A549 (cell line): ENCODE results near the gene IL21R. TPM values are rescaled to one million over a fixed set of nuclear protein-coding genes. Genes with fewer than 3 reads are reported as not detected.

Source experiments
- ATAC-seq, 2 experiments: fragments of 200-7000 bp in 1 of 2; fragments of >200 bp in 1 of 2; cut with Nextera tagmentation in 1 of 2; cut with Tn5 transposase in 1 of 2; 3 replicates each; pipeline versions ENCODE4 v1.8.0 to v1.9.1; 2018 to 2020; ENCODE audit warnings: mild to moderate bottlenecking in 1 of 2, moderate library complexity in 1 of 2
- CTCF ChIA-PET: fragments of 300-600 bp; sonication (Branson Sonifier 250); formaldehyde crosslinking; extraction: SDS; loops from one replicate; lab custom pipeline; 2021; ENCODE audit warnings: antibody characterized with exemption, inconsistent platforms; lab: Yijun Ruan, JAX
- POLR2A ChIA-PET: fragments of 350-600 bp; formaldehyde crosslinking; extraction: SDS; loops from one replicate; lab custom pipeline; 2021; ENCODE audit warnings: antibody characterized with exemption, inconsistent platforms; lab: Yijun Ruan, JAX
- DNase-seq, 2 experiments: peaks; one replicate each; pipeline versions ENCODE4 v3.0.0 to v3.0.0-alpha.2; 2011 to 2016; ENCODE audit warnings: low read depth in 1 of 2, low spot score in 1 of 2
- FAIRE-seq: peaks from 2 replicates; lab custom pipeline; 2011; peaks lifted over from hg19 to GRCh38; lab: Jason Lieb, UNC
- H3K27ac ChIP-seq, 2 experiments: fragments of >200 bp; sonication (Bioruptor Twin); formaldehyde crosslinking; 3 replicates each; pipeline ENCODE4 v1.5.1; 2016 to 2017
- H3K4me1 ChIP-seq: fragments of >200 bp; sonication (Bioruptor Twin); formaldehyde crosslinking; 3 replicates; pipeline ENCODE4 v1.6.1; 2016
- H3K4me2 ChIP-seq: fragments of >200 bp; sonication (Bioruptor Twin); formaldehyde crosslinking; 3 replicates; pipeline ENCODE4 v1.6.1; 2016
- H3K4me3 ChIP-seq: fragments of >200 bp; sonication (Bioruptor Twin); formaldehyde crosslinking; 3 replicates; pipeline ENCODE4 v1.5.1; 2016
- H3K9me3 ChIP-seq: fragments of >200 bp; sonication (Bioruptor Twin); formaldehyde crosslinking; 3 replicates; pipeline ENCODE4 v1.6.1; 2016
- CHD2 ChIP-seq: fragments of 150-350 bp; IDR thresholded peaks from 2 replicates; pipeline ENCODE4 v1.6.1; 2014; ENCODE audit warnings: low read length; ENCODE audit not compliant: partially characterized antibody
- EP300 ChIP-seq, 2 experiments: fragments of >200 bp; sonication (Bioruptor Twin); formaldehyde crosslinking; IDR thresholded peaks; 2 replicates in 1 of 2; 3 replicates in 1 of 2; pipeline ENCODE4 v1.6.1; 2016 to 2017
- ESRRA ChIP-seq: fragments of 150-350 bp; IDR thresholded peaks from 2 replicates; pipeline ENCODE4 v1.6.1; 2014; ENCODE audit warnings: mild to moderate bottlenecking, low read length, borderline replicate concordance
- FOSB ChIP-seq: fragments of 250-450 bp; sonication (Bioruptor Pico); IDR thresholded peaks from 2 replicates; pipeline ENCODE4 v1.5.0; 2020; ENCODE audit warnings: mild to moderate bottlenecking, moderate library complexity
- FOXS1 ChIP-seq: fragments of 250-450 bp; sonication (Bioruptor Pico); IDR thresholded peaks from 2 replicates; pipeline ENCODE4 v1.5.0; 2020; ENCODE audit warnings: mild to moderate bottlenecking, moderate library complexity
- GATA3 ChIP-seq: IDR thresholded peaks from 2 replicates; pipeline ENCODE4 v1.6.1; 2012; ENCODE audit warnings: borderline replicate concordance
- HDAC2 ChIP-seq: fragments of 200-600 bp; sonication (generic); IDR thresholded peaks from 2 replicates; pipeline ENCODE4 v1.6.1; 2016
- HEYL ChIP-seq: fragments of 250-450 bp; sonication (Bioruptor Pico); IDR thresholded peaks from 2 replicates; pipeline ENCODE4 v1.8.0; 2021; ENCODE audit warnings: mild to moderate bottlenecking, moderate library complexity
- HOXB5 ChIP-seq: fragments of 250-450 bp; sonication (Bioruptor Pico); IDR thresholded peaks from 2 replicates; pipeline ENCODE4 v1.5.0; 2020; ENCODE audit warnings: mild to moderate bottlenecking, moderate library complexity
- MAFK ChIP-seq: fragments of 450-650 bp; IDR thresholded peaks from 2 replicates; pipeline ENCODE4 v1.6.1; 2014; ENCODE audit not compliant: partially characterized antibody
- MAZ ChIP-seq: fragments of 150-350 bp; IDR thresholded peaks from 2 replicates; pipeline ENCODE4 v1.6.1; 2014; ENCODE audit warnings: antibody characterized with exemption, low read depth, low read length, borderline replicate concordance
- PHF8 ChIP-seq: fragments of 200-600 bp; sonication (generic); IDR thresholded peaks from 2 replicates; pipeline ENCODE4 v1.6.1; 2016; ENCODE audit warnings: low read depth, mild to moderate bottlenecking, antibody characterized with exemption, moderate library complexity, borderline replicate concordance
- POLR2AphosphoS2 ChIP-seq: conservative IDR thresholded peaks from 2 replicates; pipeline ENCODE4 v1.6.1; 2012; ENCODE audit warnings: low read length, improper control_type of control experiment, inconsistent platforms
- RARB ChIP-seq: fragments of 250-450 bp; sonication (Bioruptor Pico); IDR thresholded peaks from 2 replicates; pipeline ENCODE4 v1.8.0; 2021; ENCODE audit warnings: mild to moderate bottlenecking, moderate library complexity
- RCOR1 ChIP-seq: fragments of 150-350 bp; IDR thresholded peaks from 2 replicates; pipeline ENCODE4 v1.6.1; 2014; ENCODE audit warnings: antibody characterized with exemption, low read length, low read depth
- SMC3 ChIP-seq: fragments of >200 bp; sonication (Bioruptor Twin); formaldehyde crosslinking; IDR thresholded peaks from 3 replicates; pipeline ENCODE4 v1.6.1; 2018; ENCODE audit warnings: inconsistent platforms
- SREBF2 ChIP-seq: fragments of 450-650 bp; IDR thresholded peaks from 2 replicates; pipeline ENCODE4 v1.6.1; 2014; ENCODE audit warnings: mild to moderate bottlenecking, moderate library complexity
- TFCP2L1 ChIP-seq: fragments of 250-450 bp; sonication (Bioruptor Pico); IDR thresholded peaks from 2 replicates; pipeline ENCODE4 v1.5.0; 2021; ENCODE audit warnings: mild to moderate bottlenecking
- WGBS: methylation state at CpG from one replicate; pipeline ENCODE4 v1.1.6; 2017; ENCODE audit errors: missing lambda C conversion rate; 5-methylcytosine and 5-hydroxymethylcytosine counted together
- polyA plus RNA-seq, 4 experiments: library from polyadenylated mRNA; depleted of rRNA in 3 of 4; stranded (reverse); fragments of >200 nt; fragmentation: RNase III in 1 of 4; extraction: RNeasy Plus Mini Kit Qiagen cat#74134 plus additional on column Dnase treatment in 1 of 4; gene quantifications; 2 replicates in 3 of 4; 3 replicates in 1 of 4; pipeline ENCODE4 v1.2.3, GENCODE V29; 2011 to 2017
- TF ChIP-seq, protein P1 (sequence below): fragments of 200-600 bp; sonication (generic); IDR thresholded peaks from 2 replicates; pipeline ENCODE4 v1.6.1; 2016; ENCODE audit warnings: antibody characterized with exemption, mild to moderate bottlenecking, moderate library complexity
- TF ChIP-seq, protein P2 (sequence below): fragments of 250-450 bp; sonication (Bioruptor Pico); IDR thresholded peaks from 2 replicates; pipeline ENCODE4 v1.5.0; 2020; ENCODE audit warnings: low read depth, mild to moderate bottlenecking, moderate library complexity
- TF ChIP-seq, protein P3 (sequence below): IDR thresholded peaks from 2 replicates; pipeline ENCODE4 v1.6.1; 2012; ENCODE audit warnings: low read depth, borderline replicate concordance
- TF ChIP-seq, protein P4 (sequence below): IDR thresholded peaks from 2 replicates; pipeline ENCODE4 v1.6.1; 2012

IL21R gene
- polyA plus RNA-seq, 2 of the 4 experiments (the other 2 are of a cell fraction), result 0.04 to 0.09 TPM

DNA sequence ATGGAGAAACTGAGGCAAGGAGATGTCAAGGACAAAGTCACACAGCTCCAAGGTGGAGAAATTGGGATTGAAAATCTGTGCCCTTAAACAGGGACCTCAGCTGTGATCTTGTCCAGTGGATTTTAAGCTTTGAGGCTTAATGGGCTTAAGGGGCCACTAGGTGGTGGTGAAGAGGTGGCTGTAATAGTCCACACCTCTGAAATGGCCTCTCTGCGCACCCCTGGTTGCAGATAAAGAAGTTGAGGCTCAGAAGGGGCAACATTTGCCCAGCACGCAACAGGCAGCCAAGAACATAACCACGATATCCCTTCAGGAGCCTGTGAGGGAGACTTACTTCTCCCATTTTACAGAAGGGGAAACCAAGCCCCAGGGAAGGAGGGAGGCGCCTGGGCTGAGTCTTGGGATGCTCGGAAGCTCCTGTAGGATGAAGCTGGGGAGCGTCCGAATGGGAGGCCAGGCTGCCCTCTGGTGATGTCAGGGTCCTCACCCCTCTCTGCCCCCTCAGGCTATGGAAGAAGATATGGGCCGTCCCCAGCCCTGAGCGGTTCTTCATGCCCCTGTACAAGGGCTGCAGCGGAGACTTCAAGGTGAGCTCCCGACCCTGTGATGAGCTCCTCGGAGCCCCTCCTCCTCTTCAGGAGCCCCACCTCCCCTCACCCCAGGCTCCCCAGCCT, 43.7 kb downstream of the IL21R start (continued):
- TF ChIP-seq, protein P1, sequence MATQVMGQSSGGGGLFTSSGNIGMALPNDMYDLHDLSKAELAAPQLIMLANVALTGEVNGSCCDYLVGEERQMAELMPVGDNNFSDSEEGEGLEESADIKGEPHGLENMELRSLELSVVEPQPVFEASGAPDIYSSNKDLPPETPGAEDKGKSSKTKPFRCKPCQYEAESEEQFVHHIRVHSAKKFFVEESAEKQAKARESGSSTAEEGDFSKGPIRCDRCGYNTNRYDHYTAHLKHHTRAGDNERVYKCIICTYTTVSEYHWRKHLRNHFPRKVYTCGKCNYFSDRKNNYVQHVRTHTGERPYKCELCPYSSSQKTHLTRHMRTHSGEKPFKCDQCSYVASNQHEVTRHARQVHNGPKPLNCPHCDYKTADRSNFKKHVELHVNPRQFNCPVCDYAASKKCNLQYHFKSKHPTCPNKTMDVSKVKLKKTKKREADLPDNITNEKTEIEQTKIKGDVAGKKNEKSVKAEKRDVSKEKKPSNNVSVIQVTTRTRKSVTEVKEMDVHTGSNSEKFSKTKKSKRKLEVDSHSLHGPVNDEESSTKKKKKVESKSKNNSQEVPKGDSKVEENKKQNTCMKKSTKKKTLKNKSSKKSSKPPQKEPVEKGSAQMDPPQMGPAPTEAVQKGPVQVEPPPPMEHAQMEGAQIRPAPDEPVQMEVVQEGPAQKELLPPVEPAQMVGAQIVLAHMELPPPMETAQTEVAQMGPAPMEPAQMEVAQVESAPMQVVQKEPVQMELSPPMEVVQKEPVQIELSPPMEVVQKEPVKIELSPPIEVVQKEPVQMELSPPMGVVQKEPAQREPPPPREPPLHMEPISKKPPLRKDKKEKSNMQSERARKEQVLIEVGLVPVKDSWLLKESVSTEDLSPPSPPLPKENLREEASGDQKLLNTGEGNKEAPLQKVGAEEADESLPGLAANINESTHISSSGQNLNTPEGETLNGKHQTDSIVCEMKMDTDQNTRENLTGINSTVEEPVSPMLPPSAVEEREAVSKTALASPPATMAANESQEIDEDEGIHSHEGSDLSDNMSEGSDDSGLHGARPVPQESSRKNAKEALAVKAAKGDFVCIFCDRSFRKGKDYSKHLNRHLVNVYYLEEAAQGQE, result no peak
- no peak for TF ChIP-seq EP300 (IDR thresholded peaks at IDR 0.05)
- TF ChIP-seq, protein P2, sequence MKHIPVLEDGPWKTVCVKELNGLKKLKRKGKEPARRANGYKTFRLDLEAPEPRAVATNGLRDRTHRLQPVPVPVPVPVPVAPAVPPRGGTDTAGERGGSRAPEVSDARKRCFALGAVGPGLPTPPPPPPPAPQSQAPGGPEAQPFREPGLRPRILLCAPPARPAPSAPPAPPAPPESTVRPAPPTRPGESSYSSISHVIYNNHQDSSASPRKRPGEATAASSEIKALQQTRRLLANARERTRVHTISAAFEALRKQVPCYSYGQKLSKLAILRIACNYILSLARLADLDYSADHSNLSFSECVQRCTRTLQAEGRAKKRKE (CRISPR knock-in tag), result no peak
- no peak for TF ChIP-seq SMC3
- no peak for TF ChIP-seq FOSB (CRISPR knock-in tag)
- TF ChIP-seq, protein P3, sequence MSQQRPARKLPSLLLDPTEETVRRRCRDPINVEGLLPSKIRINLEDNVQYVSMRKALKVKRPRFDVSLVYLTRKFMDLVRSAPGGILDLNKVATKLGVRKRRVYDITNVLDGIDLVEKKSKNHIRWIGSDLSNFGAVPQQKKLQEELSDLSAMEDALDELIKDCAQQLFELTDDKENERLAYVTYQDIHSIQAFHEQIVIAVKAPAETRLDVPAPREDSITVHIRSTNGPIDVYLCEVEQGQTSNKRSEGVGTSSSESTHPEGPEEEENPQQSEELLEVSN, result no peak

DNA sequence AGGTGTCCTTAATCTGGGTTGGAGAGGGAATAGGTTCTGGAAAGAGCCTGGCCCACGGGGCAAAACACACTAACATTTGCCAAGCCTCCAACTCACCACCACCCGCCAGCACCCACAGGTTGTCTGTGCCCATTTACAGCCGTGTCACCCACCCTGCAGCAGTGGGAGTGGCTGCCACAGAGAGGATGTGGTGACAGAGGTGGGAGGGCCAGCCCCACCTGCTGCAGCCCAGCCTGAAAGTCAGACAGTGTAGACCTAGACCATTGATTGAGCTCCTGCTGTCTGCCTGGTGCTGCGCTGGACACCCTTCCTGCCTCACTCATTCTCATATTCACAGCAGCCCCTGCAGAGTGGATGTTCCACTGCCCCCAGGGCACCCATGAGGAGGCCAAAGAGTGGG, 44.7 kb downstream of the IL21R start:
- Histone ChIP-seq H3K4me1 (no peaks in the 10 kb centered on the region), H3K27ac (no peak overlapping the region), H3K4me3 (no peak overlapping the region), H3K4me2 (no peak overlapping the region), H3K9me3 (peaks cover 19% of the 10 kb centered on the region)
- DNase-seq (no peak), FAIRE-seq (no peak), ATAC-seq (no peak; a peak in 2 of 6 replicates)
- 42% methylated on average over 4 of the region's 4 CpGs for WGBS
- TF ChIP-seq RARB (CRISPR knock-in tag), result no peak
- no peak for TF ChIP-seq HDAC2
- no peak for TF ChIP-seq HEYL
- TF ChIP-seq RCOR1, result no peak
- TF ChIP-seq, protein P4, sequence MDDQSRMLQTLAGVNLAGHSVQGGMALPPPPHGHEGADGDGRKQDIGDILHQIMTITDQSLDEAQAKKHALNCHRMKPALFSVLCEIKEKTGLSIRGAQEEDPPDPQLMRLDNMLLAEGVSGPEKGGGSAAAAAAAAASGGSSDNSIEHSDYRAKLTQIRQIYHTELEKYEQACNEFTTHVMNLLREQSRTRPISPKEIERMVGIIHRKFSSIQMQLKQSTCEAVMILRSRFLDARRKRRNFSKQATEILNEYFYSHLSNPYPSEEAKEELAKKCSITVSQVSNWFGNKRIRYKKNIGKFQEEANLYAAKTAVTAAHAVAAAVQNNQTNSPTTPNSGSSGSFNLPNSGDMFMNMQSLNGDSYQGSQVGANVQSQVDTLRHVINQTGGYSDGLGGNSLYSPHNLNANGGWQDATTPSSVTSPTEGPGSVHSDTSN, result no peak
- no peak for TF ChIP-seq PHF8
- no peak for TF ChIP-seq FOXS1
- no peak for TF ChIP-seq GATA3
- no peak for TF ChIP-seq MAFK
- no peak for TF ChIP-seq MAZ
- TF ChIP-seq HOXB5 (CRISPR knock-in tag), result no peak
- no peak for TF ChIP-seq ESRRA
- no peak for TF ChIP-seq POLR2AphosphoS2
- TF ChIP-seq TFCP2L1 (CRISPR knock-in tag), result no peak
- no peak for TF ChIP-seq CHD2
- TF ChIP-seq SREBF2, result no peak
- ChIA-PET CTCF (interaction anchor here (0.8 kb wide), 1 partner anchor 212 kb away, joined by 3 read pairs; no protein-coding TSS in a partner anchor), POLR2A (no interaction called here)
